Loucy (cell line): ENCODE results near the gene NSD1.

Experiments used
- H2AFZ ChIP-seq: fragments of 200-600 bp; sonication (generic); 2 replicates; pipeline ENCODE4 v1.6.0; 2016; ENCODE audit warnings: antibody characterized with exemption, mild to moderate bottlenecking, low read length, moderate library complexity
- H3F3A ChIP-seq: fragments of 200-600 bp; 2 replicates; pipeline ENCODE4 v1.6.0; 2016; ENCODE audit warnings: antibody characterized with exemption, low read depth, mild to moderate bottlenecking
- H3K27me3 ChIP-seq: fragments of 200-600 bp; sonication (generic); 2 replicates; pipeline ENCODE4 v1.6.1; 2014; ENCODE audit warnings: low read length, mild to moderate bottlenecking; ENCODE audit not compliant: insufficient read depth, poor library complexity, severe bottlenecking
- H3K36me3 ChIP-seq: fragments of 200-600 bp; sonication (generic); 2 replicates; pipeline ENCODE4 v1.6.1; 2016; ENCODE audit warnings: low read length; ENCODE audit not compliant: insufficient read depth
- H3K4me1 ChIP-seq: fragments of 200-600 bp; sonication (generic); 2 replicates; pipeline ENCODE4 v1.5.1; 2014; ENCODE audit warnings: low read length, mild to moderate bottlenecking; ENCODE audit not compliant: insufficient read depth, poor library complexity, severe bottlenecking
- H3K4me2 ChIP-seq: fragments of 200-600 bp; sonication (generic); 2 replicates; pipeline ENCODE4 v1.6.0; 2014; ENCODE audit warnings: antibody characterized with exemption, low read length, low read depth, mild to moderate bottlenecking; ENCODE audit not compliant: poor library complexity, severe bottlenecking
- H3K4me3 ChIP-seq: fragments of 200-600 bp; sonication (generic); 2 replicates; pipeline ENCODE4 v1.5.1; 2014; ENCODE audit warnings: low read length, mild to moderate bottlenecking, mixed read lengths; ENCODE audit not compliant: poor library complexity, severe bottlenecking
- H3K79me2 ChIP-seq: fragments of 200-600 bp; sonication (generic); 2 replicates; pipeline ENCODE4 v1.6.1; 2014; ENCODE audit warnings: low read length; ENCODE audit not compliant: insufficient read depth
- H3K9ac ChIP-seq: fragments of 200-600 bp; sonication (generic); 2 replicates; pipeline ENCODE4 v1.6.0; 2014; ENCODE audit warnings: mild to moderate bottlenecking, low read depth, low read length, moderate library complexity; ENCODE audit not compliant: poor library complexity, severe bottlenecking
- H3K9me2 ChIP-seq: fragments of 200-600 bp; sonication (generic); replicated peaks from 2 replicates; pipeline ENCODE4 v1.6.1; 2016; ENCODE audit warnings: low read depth, low read length, mixed read lengths
- H3K9me3 ChIP-seq: fragments of 200-600 bp; sonication (generic); 2 replicates; pipeline ENCODE4 v1.6.1; 2014; ENCODE audit warnings: mild to moderate bottlenecking, antibody characterized with exemption, low read length, low read depth; ENCODE audit not compliant: insufficient read depth
- H4K20me1 ChIP-seq: fragments of 200-600 bp; sonication (generic); 2 replicates; pipeline ENCODE4 v1.6.0; 2014; ENCODE audit warnings: antibody characterized with exemption, low read length, mild to moderate bottlenecking; ENCODE audit not compliant: insufficient read depth, poor library complexity, severe bottlenecking
- EZH2phosphoT487 ChIP-seq: fragments of 200-600 bp; IDR thresholded peaks from 2 replicates; pipeline ENCODE4 v1.6.1; 2018; ENCODE audit warnings: antibody characterized with exemption, mild to moderate bottlenecking, moderate library complexity, borderline replicate concordance
- TF ChIP-seq, protein P1 (sequence below): fragments of 200-600 bp; sonication (generic); conservative IDR thresholded peaks from 2 replicates; pipeline ENCODE4 v1.5.1; 2014; ENCODE audit warnings: mild to moderate bottlenecking, antibody characterized with exemption, low read length

NSD1 gene

DNA sequence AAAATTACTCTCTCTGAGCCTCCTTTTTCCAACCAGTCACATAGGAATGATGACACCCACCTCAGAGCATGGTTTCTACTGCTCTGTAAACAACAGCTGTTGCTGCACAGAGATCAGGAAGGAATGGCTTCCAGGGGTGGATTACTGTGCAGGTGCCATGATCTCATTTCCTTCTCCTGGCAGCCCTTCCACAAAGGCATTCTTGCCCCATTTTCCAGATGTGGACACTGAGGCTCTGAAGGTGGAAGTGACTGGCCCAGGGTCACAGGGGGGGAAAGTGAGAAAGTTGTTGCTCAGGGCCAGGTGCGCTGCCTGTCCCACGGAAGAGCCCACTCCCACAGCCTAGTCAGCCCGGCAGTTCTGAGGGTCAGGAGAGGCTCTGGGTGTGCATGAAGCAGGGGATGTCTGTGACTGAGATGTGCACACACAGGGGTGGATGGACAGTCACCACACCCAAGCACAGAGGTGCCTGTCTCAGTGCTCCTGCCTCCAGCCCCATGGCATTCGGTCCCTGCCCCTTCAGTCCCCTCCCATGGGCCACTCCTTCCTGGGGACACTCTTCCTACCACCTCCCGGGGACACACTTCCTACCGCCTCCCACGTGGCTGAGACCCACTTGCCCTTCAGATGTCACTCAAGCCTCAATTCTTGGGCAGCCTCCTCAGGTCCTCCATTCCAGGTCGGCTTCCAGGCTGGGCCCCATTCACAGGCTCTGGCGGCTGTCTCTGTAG, 29.9 kb upstream of the NSD1 start:
- H2AFZ ChIP-seq: no peak overlapping the region
- no peaks in the 10 kb centered on the region for H3K4me1 ChIP-seq
- no peak overlapping the region for H3K4me3 ChIP-seq
- no peaks in the 10 kb centered on the region for H3K9me3 ChIP-seq
- no peak overlapping the region for H3K4me2 ChIP-seq
- no peaks in the 10 kb centered on the region for H3K27me3 ChIP-seq
- H3K9ac ChIP-seq: no peak overlapping the region
- H3K36me3 ChIP-seq: no peaks in the 10 kb centered on the region
- no peaks in the 10 kb centered on the region for H3K9me2 ChIP-seq
- H4K20me1 ChIP-seq: no peaks in the 10 kb centered on the region
- H3K79me2 ChIP-seq: no peaks in the 10 kb centered on the region
- TF ChIP-seq, protein P1, sequence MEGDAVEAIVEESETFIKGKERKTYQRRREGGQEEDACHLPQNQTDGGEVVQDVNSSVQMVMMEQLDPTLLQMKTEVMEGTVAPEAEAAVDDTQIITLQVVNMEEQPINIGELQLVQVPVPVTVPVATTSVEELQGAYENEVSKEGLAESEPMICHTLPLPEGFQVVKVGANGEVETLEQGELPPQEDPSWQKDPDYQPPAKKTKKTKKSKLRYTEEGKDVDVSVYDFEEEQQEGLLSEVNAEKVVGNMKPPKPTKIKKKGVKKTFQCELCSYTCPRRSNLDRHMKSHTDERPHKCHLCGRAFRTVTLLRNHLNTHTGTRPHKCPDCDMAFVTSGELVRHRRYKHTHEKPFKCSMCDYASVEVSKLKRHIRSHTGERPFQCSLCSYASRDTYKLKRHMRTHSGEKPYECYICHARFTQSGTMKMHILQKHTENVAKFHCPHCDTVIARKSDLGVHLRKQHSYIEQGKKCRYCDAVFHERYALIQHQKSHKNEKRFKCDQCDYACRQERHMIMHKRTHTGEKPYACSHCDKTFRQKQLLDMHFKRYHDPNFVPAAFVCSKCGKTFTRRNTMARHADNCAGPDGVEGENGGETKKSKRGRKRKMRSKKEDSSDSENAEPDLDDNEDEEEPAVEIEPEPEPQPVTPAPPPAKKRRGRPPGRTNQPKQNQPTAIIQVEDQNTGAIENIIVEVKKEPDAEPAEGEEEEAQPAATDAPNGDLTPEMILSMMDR: no peak
- no peaks in the 10 kb centered on the region for H3F3A ChIP-seq

DNA sequence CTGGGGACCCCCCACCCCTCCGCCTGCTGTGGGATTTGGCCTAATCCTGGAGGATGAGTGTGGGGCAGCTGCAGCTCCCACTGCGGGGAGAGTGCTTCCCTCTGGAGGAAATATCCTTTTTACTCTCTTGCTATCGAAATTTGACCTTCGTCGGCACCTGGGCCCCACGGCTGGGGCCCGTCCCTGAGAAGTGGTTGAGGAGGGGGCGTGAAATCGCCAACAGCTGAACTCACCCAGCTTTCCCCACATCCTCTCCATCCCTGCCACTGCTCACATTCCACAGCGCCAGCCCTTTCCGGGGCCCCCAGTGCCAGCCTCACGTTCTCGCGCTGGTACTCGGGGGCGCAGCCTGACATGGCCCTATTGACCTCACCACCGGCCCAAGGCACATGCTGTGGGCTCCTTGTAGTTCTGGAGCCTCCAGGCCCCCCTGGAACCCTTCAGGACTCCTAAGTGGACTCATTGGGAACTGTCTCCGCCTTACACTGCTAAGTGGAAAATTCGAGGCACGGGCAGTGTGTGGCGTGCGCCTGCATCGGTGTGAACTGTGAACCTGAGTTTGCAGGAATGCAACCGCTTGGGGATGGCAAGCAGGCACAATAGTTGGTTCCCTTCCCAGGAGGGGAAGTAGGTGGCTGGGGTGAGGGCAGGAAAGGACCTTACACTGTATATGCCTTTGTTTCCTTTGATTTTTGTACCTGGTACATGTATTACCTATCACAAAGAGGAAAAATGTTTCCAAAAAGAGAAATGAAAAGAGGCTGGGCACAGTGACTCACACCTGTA, 27.7 kb upstream of the NSD1 start:
- Histone ChIP-seq H3K9ac (no peak overlapping the region), H3K4me2 (no peak overlapping the region), H3K4me3 (no peak overlapping the region), H3K36me3 (no peaks in the 10 kb centered on the region), H3K4me1 (no peaks in the 10 kb centered on the region), H3K79me2 (no peaks in the 10 kb centered on the region), H2AFZ (no peak overlapping the region), H3K9me3 (no peaks in the 10 kb centered on the region), H4K20me1 (no peaks in the 10 kb centered on the region), H3K27me3 (no peaks in the 10 kb centered on the region), H3K9me2 (no peaks in the 10 kb centered on the region), H3F3A (no peaks in the 10 kb centered on the region)
- TF ChIP-seq, protein P1: no peak
- no peak for TF ChIP-seq EZH2phosphoT487

DNA sequence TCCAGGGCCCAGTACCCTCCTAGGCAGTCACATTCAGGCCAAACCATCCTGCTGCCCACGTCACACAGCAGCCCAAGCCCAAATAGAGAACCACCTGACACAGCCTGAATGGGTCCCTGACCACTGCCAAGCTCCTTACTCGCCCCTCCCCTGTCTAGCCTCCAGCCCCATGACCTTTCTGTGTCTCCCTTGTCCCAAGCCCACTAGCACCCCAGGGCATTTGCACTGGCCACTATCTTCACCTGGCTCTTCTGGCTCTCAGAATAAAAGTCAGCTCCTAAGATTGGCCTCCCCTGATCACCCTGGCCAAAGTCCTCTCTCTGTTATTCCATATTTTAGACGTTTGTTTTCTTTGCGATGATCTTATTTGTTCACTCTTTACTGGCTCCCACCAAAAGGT, 26.4 kb upstream of the NSD1 start:
- H3K4me3 ChIP-seq: no peak overlapping the region
- no peak overlapping the region for H3K4me2 ChIP-seq
- no peaks in the 10 kb centered on the region for H3F3A ChIP-seq
- H3K79me2 ChIP-seq: no peaks in the 10 kb centered on the region
- no peaks in the 10 kb centered on the region for H3K4me1 ChIP-seq
- H3K36me3 ChIP-seq: no peaks in the 10 kb centered on the region
- H3K27me3 ChIP-seq: no peaks in the 10 kb centered on the region
- no peak overlapping the region for H3K9ac ChIP-seq
- no peak overlapping the region for H2AFZ ChIP-seq
- H3K9me2 ChIP-seq: no peaks in the 10 kb centered on the region
- no peaks in the 10 kb centered on the region for H3K9me3 ChIP-seq
- no peaks in the 10 kb centered on the region for H4K20me1 ChIP-seq
- TF ChIP-seq EZH2phosphoT487: no peak
- TF ChIP-seq, protein P1: no peak
